GM12874 (cell line): ENCODE measurements around the gene ABTB2.

Experiments
- TF ChIP-seq, protein P1 (sequence below): IDR thresholded peaks from 2 replicates; pipeline ENCODE4 v1.5.1; 2011; ENCODE audit warnings: low read depth, mild to moderate bottlenecking, control low read depth, low read length, moderate library complexity; ENCODE audit not compliant: insufficient read depth

Gene ABTB2

DNA sequence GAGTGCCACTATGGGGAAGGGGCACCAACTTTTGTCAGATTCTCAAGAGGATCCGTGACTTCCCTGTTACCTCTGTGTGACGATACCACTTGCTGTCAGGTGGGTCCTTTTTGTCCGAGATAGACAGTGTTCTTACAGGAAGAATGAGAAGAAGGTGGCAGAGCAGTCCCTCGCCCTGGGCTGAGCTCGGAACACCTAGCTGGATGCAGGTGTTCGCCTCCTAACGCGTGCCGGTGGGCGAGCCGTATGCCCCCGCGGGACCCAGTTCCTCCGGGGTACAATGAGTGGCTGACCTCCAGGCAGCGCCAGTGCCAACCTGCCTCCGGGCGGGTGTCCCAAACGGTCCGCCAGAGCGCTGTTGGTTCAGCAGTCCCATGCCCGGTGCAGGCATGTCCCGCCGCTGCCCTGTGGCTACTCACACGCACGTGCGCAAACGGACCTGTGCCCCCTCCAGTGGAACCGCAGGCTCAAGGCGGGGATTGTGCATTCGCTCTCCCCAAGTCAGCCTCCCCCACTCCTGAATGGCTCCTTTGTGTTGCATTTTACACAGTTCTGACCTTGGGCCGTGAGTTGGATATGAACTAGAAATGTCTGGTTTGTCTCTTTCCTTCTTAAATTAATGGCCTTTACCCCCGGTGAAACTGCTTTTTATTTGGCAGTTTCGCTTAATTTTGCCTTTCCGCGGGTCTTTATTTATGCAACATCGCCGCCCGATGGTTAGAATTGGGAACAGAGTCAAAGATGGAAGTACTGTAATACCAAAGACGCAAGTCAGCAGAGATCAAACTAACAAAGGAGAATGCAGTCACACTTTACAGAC is 1.1 kb upstream of the ABTB2 start:
- TF ChIP-seq, protein P1, sequence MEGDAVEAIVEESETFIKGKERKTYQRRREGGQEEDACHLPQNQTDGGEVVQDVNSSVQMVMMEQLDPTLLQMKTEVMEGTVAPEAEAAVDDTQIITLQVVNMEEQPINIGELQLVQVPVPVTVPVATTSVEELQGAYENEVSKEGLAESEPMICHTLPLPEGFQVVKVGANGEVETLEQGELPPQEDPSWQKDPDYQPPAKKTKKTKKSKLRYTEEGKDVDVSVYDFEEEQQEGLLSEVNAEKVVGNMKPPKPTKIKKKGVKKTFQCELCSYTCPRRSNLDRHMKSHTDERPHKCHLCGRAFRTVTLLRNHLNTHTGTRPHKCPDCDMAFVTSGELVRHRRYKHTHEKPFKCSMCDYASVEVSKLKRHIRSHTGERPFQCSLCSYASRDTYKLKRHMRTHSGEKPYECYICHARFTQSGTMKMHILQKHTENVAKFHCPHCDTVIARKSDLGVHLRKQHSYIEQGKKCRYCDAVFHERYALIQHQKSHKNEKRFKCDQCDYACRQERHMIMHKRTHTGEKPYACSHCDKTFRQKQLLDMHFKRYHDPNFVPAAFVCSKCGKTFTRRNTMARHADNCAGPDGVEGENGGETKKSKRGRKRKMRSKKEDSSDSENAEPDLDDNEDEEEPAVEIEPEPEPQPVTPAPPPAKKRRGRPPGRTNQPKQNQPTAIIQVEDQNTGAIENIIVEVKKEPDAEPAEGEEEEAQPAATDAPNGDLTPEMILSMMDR = peak; percentile 57

DNA sequence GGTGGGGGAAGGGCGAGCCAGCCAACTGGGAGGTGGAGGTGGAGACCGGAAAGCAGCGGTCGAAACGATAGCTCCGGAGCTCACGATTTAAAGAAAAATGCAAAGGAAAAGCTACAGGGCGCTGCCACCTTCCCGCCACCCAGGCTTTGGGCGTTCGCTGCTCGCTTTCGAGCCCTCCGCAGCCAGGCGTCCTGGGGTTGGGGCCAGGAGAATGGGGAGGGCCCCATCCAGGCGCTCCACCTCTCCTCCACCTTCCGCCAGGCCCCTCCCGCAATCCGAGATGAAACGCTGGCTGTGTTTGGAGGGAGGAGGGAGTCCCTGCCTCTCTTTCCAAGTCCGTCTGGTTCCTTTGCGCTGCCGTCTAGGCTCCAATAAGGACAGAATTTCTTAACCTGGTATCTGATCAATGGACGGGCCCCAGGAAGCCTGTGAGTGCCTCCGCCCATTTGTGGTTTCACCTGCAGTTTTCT is 483 bp upstream of the ABTB2 start:
- TF ChIP-seq, protein P1 = no peak

GRCh38 chr11:34356913-34357700 is 703 bp downstream of the ABTB2 start:
- TF ChIP-seq, protein P1 = 0 out of 2 replicates have a peak, but pooled peaks have one; percentile 1

- TF ChIP-seq, protein P1 = no peak
Measured at GRCh38 chr11:34356576-34356912, 1.3 kb downstream of the ABTB2 start.

- TF ChIP-seq, protein P1 = no peak
Measured at GRCh38 chr11:34356130-34356529, 1.7 kb downstream of the ABTB2 start.

- TF ChIP-seq, protein P1 = no peak
Measured at GRCh38 chr11:34355726-34356125, 2.1 kb downstream of the ABTB2 start.

- TF ChIP-seq, protein P1 = no peak
Measured at GRCh38 chr11:34354782-34355181, 3.0 kb downstream of the ABTB2 start.
